ENCODE data around the gene LIN9. TPM values are rescaled to one million over a fixed set of nuclear protein-coding genes. Genes with fewer than 3 reads are reported as not detected.

Gene LIN9
- total and polyA plus RNA-seq, 2 experiments from 2014 or later: 11.8 to 16.9 TPM

- Mint-ChIP-seq H3K9me3 (no peaks in the 10 kb centered on the region), H3K27ac (no peak overlapping the region), H3K36me3 (ENCODE audit: low read depth) (no peaks in the 10 kb centered on the region; the same call in 2 of the 3 replicates), H3K4me3 (peak overlapping the region; percentile 75), H3K4me1 (peaks cover 27% of the 10 kb centered on the region), H3K27me3 (ENCODE audit: insufficient read depth, low read depth, poor library complexity) (peaks cover 13% of the 10 kb centered on the region)
- H3K4me2 ChIP-seq: peak overlapping the region; percentile 89
- H3K27me3 ChIP-seq (ENCODE audit: insufficient read depth): peaks cover 19% of the 10 kb centered on the region
- H3K4me1 ChIP-seq (ENCODE audit: insufficient read depth): peaks cover 24% of the 10 kb centered on the region
- H3K9me2 ChIP-seq (ENCODE audit: insufficient read depth): 0 out of 2 replicates have a peak, but pooled peaks cover 3% of the 10 kb centered on the region
- H3K36me3 ChIP-seq (ENCODE audit: insufficient read depth): no peaks in the 10 kb centered on the region
- no peaks in the 10 kb centered on the region for H3F3A ChIP-seq (replicated peaks; ENCODE audit: low read depth)
- TF ChIP-seq EZH2 (IDR thresholded peaks at IDR 0.05; ENCODE audit: low read depth, unreplicated experiment): no peak
- TF ChIP-seq NANOG (IDR thresholded peaks at IDR 0.05; ENCODE audit: borderline replicate concordance): no peak
- TF ChIP-seq ZNF114 (CRISPR knock-in tag; IDR thresholded peaks at IDR 0.05): no peak
- TF ChIP-seq JUNB (IDR thresholded peaks at IDR 0.05; ENCODE audit: unreplicated experiment): no peak
- no peak for TF ChIP-seq POLR2AphosphoS5 (IDR thresholded peaks at IDR 0.05; ENCODE audit: low read depth)
- TF ChIP-seq ZNF462 (CRISPR knock-in tag; IDR thresholded peaks at IDR 0.05): no peak
- peaks cover 33% of the 10 kb centered on the region for H3K79me2 ChIP-seq (replicated peaks; ENCODE audit: insufficient read depth)
- peak overlapping the region; percentile 96 for H3K4me3 ChIP-seq
- peak overlapping the region; percentile 94 for H2AFZ ChIP-seq
- H3K27ac ChIP-seq (ENCODE audit: low read depth): no peak overlapping the region
- DNase-seq (ENCODE audit: low spot score) (no peak), ATAC-seq (no peak)
- no peaks in the 10 kb centered on the region for H4K20me1 ChIP-seq (replicated peaks; ENCODE audit: insufficient read depth)
These were observed 1.2 kb upstream of the LIN9 start for GRCh38 chr1:226310245-226310540.

All from GM23338 (cell line).